H9 (cell line): ENCODE data around the gene TERB1. TPM values are rescaled to one million over a fixed set of nuclear protein-coding genes. Genes with fewer than 3 reads are reported as not detected.

ENCODE experiments used
- DNase-seq: peaks from one replicate; pipeline ENCODE4 v3.0.0-alpha.2; 2017
- H2AFZ ChIP-seq: one replicate; pipeline ENCODE4 v1.6.1; 2013; ENCODE audit warnings: mild to moderate bottlenecking, low read length, control low read depth, moderate library complexity
- H2AK5ac ChIP-seq: 2 replicates; pipeline ENCODE4 v1.6.1; 2013; ENCODE audit warnings: low read length, control low read depth, mixed read lengths; ENCODE audit not compliant: insufficient read length
- H2BK120ac ChIP-seq: one replicate; pipeline ENCODE4 v1.6.1; 2013; ENCODE audit warnings: low read depth, mild to moderate bottlenecking, low read length, control low read depth, inconsistent platforms; ENCODE audit not compliant: poor library complexity, severe bottlenecking
- H2BK12ac ChIP-seq: 2 replicates; pipeline ENCODE4 v1.6.1; 2013; ENCODE audit warnings: low read length, control low read depth, mixed read lengths, low read depth; ENCODE audit not compliant: insufficient read length
- H2BK15ac ChIP-seq: 2 replicates; pipeline ENCODE4 v1.6.1; 2013; ENCODE audit warnings: low read depth, low read length, control low read depth
- H2BK20ac ChIP-seq: one replicate; pipeline ENCODE4 v1.6.1; 2013; ENCODE audit warnings: low read depth, mild to moderate bottlenecking, low read length, control low read depth, inconsistent platforms; ENCODE audit not compliant: poor library complexity, severe bottlenecking
- H2BK5ac ChIP-seq: 2 replicates; pipeline ENCODE4 v1.6.1; 2013; ENCODE audit warnings: low read length, control low read depth, mixed read lengths; ENCODE audit not compliant: insufficient read length
- H3K14ac ChIP-seq: 2 replicates; pipeline ENCODE4 v1.6.1; 2013; ENCODE audit warnings: low read length, control low read depth; ENCODE audit not compliant: insufficient read depth
- H3K18ac ChIP-seq: 2 replicates; pipeline ENCODE4 v1.6.1; 2013; ENCODE audit warnings: low read depth, mild to moderate bottlenecking, mixed read lengths, low read length, control low read depth; ENCODE audit not compliant: insufficient read length
- H3K23ac ChIP-seq: 2 replicates; pipeline ENCODE4 v1.6.1; 2013; ENCODE audit warnings: low read length, control low read depth, mixed read lengths, low read depth; ENCODE audit not compliant: insufficient read length
- H3K23me2 ChIP-seq: 2 replicates; pipeline ENCODE4 v1.6.1; 2013; ENCODE audit warnings: low read depth, mild to moderate bottlenecking, mixed read lengths, low read length, control low read depth; ENCODE audit not compliant: insufficient read length, poor library complexity, severe bottlenecking
- H3K27ac ChIP-seq: 2 replicates; pipeline ENCODE4 v1.5.1; 2013; ENCODE audit warnings: low read length, control low read depth, mixed read lengths, low read depth; ENCODE audit not compliant: insufficient read length
- H3K27me3 ChIP-seq: 2 replicates; pipeline ENCODE4 v1.6.1; 2013; ENCODE audit warnings: low read length, control low read depth, inconsistent platforms; ENCODE audit not compliant: insufficient read depth
- H3K4ac ChIP-seq: 2 replicates; pipeline ENCODE4 v1.6.1; 2013; ENCODE audit warnings: low read depth, mild to moderate bottlenecking, control low read depth, inconsistent platforms, low read length, moderate library complexity
- H3K4me1 ChIP-seq: 2 replicates; pipeline ENCODE4 v1.6.1; 2013; ENCODE audit warnings: low read length, control low read depth, inconsistent platforms; ENCODE audit not compliant: insufficient read depth
- H3K4me2 ChIP-seq: 2 replicates; pipeline ENCODE4 v1.6.1; 2013; ENCODE audit warnings: low read length, control low read depth, mixed read lengths; ENCODE audit not compliant: insufficient read length, insufficient read depth
- H3K56ac ChIP-seq: 2 replicates; pipeline ENCODE4 v1.6.1; 2013; ENCODE audit warnings: low read depth, mild to moderate bottlenecking, mixed read lengths, low read length, control low read depth; ENCODE audit not compliant: insufficient read length
- H3K79me1 ChIP-seq: 2 replicates; pipeline ENCODE4 v1.6.1; 2013; ENCODE audit warnings: low read depth, mild to moderate bottlenecking, moderate library complexity, low read length, control low read depth, inconsistent platforms; ENCODE audit not compliant: insufficient read depth, poor library complexity, severe bottlenecking
- H3K79me2 ChIP-seq: 2 replicates; pipeline ENCODE4 v1.6.1; 2013; ENCODE audit warnings: low read length, control low read depth, inconsistent platforms; ENCODE audit not compliant: insufficient read depth
- H3K9ac ChIP-seq: 2 replicates; pipeline ENCODE4 v1.6.1; 2013; ENCODE audit warnings: low read length, control low read depth, mixed read lengths; ENCODE audit not compliant: insufficient read length; ENCODE audit errors: extremely low read depth
- H3K9me3 ChIP-seq: one replicate; pipeline ENCODE4 v1.6.1; 2013; ENCODE audit warnings: low read depth, low read length, inconsistent platforms; ENCODE audit not compliant: control insufficient read depth
- H3T11ph ChIP-seq: one replicate; pipeline ENCODE4 v1.6.1; 2013; ENCODE audit warnings: mild to moderate bottlenecking, low read length, control low read depth, inconsistent platforms
- H4K20me1 ChIP-seq: one replicate; pipeline ENCODE4 v1.6.1; 2013; ENCODE audit not compliant: control insufficient read depth, insufficient read length, insufficient read depth
- H4K5ac ChIP-seq: 2 replicates; pipeline ENCODE4 v1.6.1; 2013; ENCODE audit warnings: low read depth, mild to moderate bottlenecking, mixed read lengths, low read length, control low read depth; ENCODE audit not compliant: insufficient read length
- H4K8ac ChIP-seq: replicated peaks from 2 replicates; pipeline ENCODE4 v1.6.1; 2013; ENCODE audit warnings: low read length, control low read depth, mixed read lengths, low read depth; ENCODE audit not compliant: insufficient read length
- H4K91ac ChIP-seq: 2 replicates; pipeline ENCODE4 v1.6.1; 2013; ENCODE audit warnings: low read depth, mild to moderate bottlenecking, moderate library complexity, mixed read lengths, low read length, control low read depth; ENCODE audit not compliant: insufficient read length
- H3K27ac Mint-ChIP-seq, 3 experiments: 2 replicates in 2 of 3; 3 replicates in 1 of 3; pipeline ENCODE4 v1.8.0; 2020 to 2021; ENCODE audit warnings: mixed read lengths in 3 of 3, mild to moderate bottlenecking in 1 of 3, moderate library complexity in 1 of 3
- H3K27me3 Mint-ChIP-seq: 2 replicates; pipeline ENCODE4 v1.8.0; 2021; ENCODE audit warnings: low read depth, mild to moderate bottlenecking, moderate library complexity, mixed read lengths
- H3K36me3 Mint-ChIP-seq, 3 experiments: 2 replicates in 2 of 3; 3 replicates in 1 of 3; pipeline ENCODE4 v1.8.0; 2020 to 2021; ENCODE audit warnings: low read depth in 3 of 3, mixed read lengths in 3 of 3; ENCODE audit not compliant: insufficient read depth in 1 of 3
- H3K4me1 Mint-ChIP-seq, 2 experiments: 2 replicates each; pipeline ENCODE4 v1.8.0; 2020; ENCODE audit warnings: mixed read lengths in 2 of 2
- H3K4me3 Mint-ChIP-seq, 2 experiments: 2 replicates in 1 of 2; 3 replicates in 1 of 2; pipeline ENCODE4 v1.8.0; 2020 to 2021; ENCODE audit warnings: mild to moderate bottlenecking in 2 of 2, mixed read lengths in 2 of 2, moderate library complexity in 1 of 2
- H3K9me3 Mint-ChIP-seq, 2 experiments: 2 replicates in 1 of 2; 3 replicates in 1 of 2; pipeline ENCODE4 v1.8.0; 2020; ENCODE audit warnings: mild to moderate bottlenecking in 2 of 2, mixed read lengths in 2 of 2, moderate library complexity in 1 of 2
- CTCF ChIP-seq: fragments of 200-600 bp; sonication (generic); conservative IDR thresholded peaks from 3 replicates; pipeline ENCODE4 v1.8.0; 2021; ENCODE audit warnings: antibody characterized with exemption, mild to moderate bottlenecking
- WGBS: extraction: QIAGEN DNeasy Blood & Tissue Kit; methylation state at CpG from one replicate; pipeline ENCODE4 v1.1.7; 2013; ENCODE audit warnings: missing lambda C conversion rate, low lambda C conversion rate, mixed read lengths; ENCODE audit not compliant: insufficient read length; ENCODE audit errors: extremely low coverage; 5-methylcytosine and 5-hydroxymethylcytosine counted together
- total RNA-seq: library from RNA; stranded (reverse); gene quantifications from 2 replicates; pipeline ENCODE4 v1.2.1, GENCODE V29; 2021

TERB1 gene
- total RNA-seq, 1 experiment from 2014 or later: not detected

DNA sequence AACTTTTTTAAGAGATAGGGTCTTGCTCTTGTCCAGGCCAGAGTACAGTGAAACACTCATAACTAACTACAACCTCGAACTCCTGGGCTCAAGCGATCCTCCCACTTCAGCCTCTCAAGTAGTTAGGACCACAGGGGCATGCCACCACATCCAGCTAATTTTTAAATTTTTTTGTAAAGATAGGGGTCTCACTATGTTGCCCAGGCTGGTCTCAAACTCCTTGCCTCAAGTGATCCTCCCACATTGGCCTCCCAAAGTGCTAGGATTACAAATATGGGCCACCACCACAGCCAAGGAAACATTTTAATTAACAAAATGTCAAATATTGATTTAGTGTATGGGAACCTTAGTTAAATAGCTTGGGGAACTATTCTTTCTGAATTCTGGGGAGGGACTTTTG, 47.2 kb downstream of the TERB1 start:
- no CpG with 5 or more reads among the region's 2 CpGs for WGBS

More for the DNA sequence above, 47.2 kb downstream of the TERB1 start:
- Histone ChIP-seq H3K4me2 (no peak overlapping the region), H4K8ac (no peak overlapping the region), H3K27me3 (no peaks in the 10 kb centered on the region), H3K23ac (no peak overlapping the region), H3K27ac (no peak overlapping the region), H3K18ac (no peak overlapping the region), H3K56ac (no peak overlapping the region), H2BK120ac (no peak overlapping the region), H2BK5ac (no peak overlapping the region), H3K4me1 (no peaks in the 10 kb centered on the region; the same call in 1 of the 2 replicates), H3K9me3 (no peaks in the 10 kb centered on the region), H2AFZ (no peak overlapping the region), H3K79me2 (peaks cover 14% of the 10 kb centered on the region), H4K20me1 (peaks cover 5% of the 10 kb centered on the region), H2BK12ac (no peak overlapping the region), H3K14ac (no peak overlapping the region), H4K91ac (no peak overlapping the region), H4K5ac (no peak overlapping the region), H3K4ac (no peak overlapping the region), H2BK15ac (no peak overlapping the region), H2BK20ac (no peak overlapping the region), H3K23me2 (peaks cover 8% of the 10 kb centered on the region), H2AK5ac (no peak overlapping the region), H3K79me1 (peaks cover 12% of the 10 kb centered on the region), H3K9ac (no peak overlapping the region), H3T11ph (no peak overlapping the region)
- Mint-ChIP-seq H3K4me3 (no peak overlapping the region), H3K4me1 (peaks cover 19 to 23% of the 10 kb centered on the region in 2 experiments), H3K9me3 (no peaks in the 10 kb centered on the region), H3K27me3 (peaks cover 14% of the 10 kb centered on the region), H3K27ac (no peak overlapping the region; a peak in 1 of 7 replicates), H3K36me3 (peaks cover 8 to 18% (median 17%) of the 10 kb centered on the region in 3 experiments)
- TF ChIP-seq CTCF: no peak
- no peak for DNase-seq
